MM.1S (cell line): ENCODE data around the gene SPTSSB.

Experiments used
- DNase-seq: peaks from one replicate; pipeline ENCODE4 v3.0.0-alpha.2; 2015
- H2AFZ ChIP-seq: fragments of 300-600 bp; sonication (generic); 2 replicates; pipeline ENCODE4 v1.6.0; 2016; ENCODE audit warnings: antibody characterized with exemption, low read length
- H3F3A ChIP-seq: fragments of 300-600 bp; sonication (generic); 2 replicates; pipeline ENCODE4 v1.6.1; 2016; ENCODE audit warnings: mild to moderate bottlenecking, antibody characterized with exemption, low read length, moderate library complexity, mixed read lengths; ENCODE audit not compliant: insufficient read depth
- H3K27ac ChIP-seq: fragments of 300-600 bp; sonication (generic); 2 replicates; pipeline ENCODE4 v1.5.1; 2016; ENCODE audit warnings: mild to moderate bottlenecking, low read length
- H3K27me3 ChIP-seq: fragments of 300-600 bp; sonication (generic); replicated peaks from 2 replicates; pipeline ENCODE4 v1.6.0; 2016; ENCODE audit warnings: low read length; ENCODE audit not compliant: insufficient read depth
- H3K36me3 ChIP-seq: fragments of 300-600 bp; sonication (generic); replicated peaks from 2 replicates; pipeline ENCODE4 v1.6.1; 2016; ENCODE audit warnings: mild to moderate bottlenecking, low read length, mixed read lengths; ENCODE audit not compliant: insufficient read depth
- H3K4me1 ChIP-seq: fragments of 300-600 bp; sonication (generic); 2 replicates; pipeline ENCODE4 v1.6.1; 2016; ENCODE audit warnings: low read length, mixed read lengths
- H3K4me2 ChIP-seq: fragments of 300-600 bp; sonication (generic); 2 replicates; pipeline ENCODE4 v1.6.0; 2016; ENCODE audit warnings: low read depth, low read length
- H3K4me3 ChIP-seq: fragments of 300-600 bp; sonication (generic); 2 replicates; pipeline ENCODE4 v1.5.1; 2016; ENCODE audit warnings: low read length, mixed read lengths
- H3K79me2 ChIP-seq: fragments of 300-600 bp; sonication (generic); 2 replicates; pipeline ENCODE4 v1.6.1; 2016; ENCODE audit warnings: mixed run types, low read length, mixed read lengths
- H3K9ac ChIP-seq: fragments of 300-600 bp; sonication (generic); 2 replicates; pipeline ENCODE4 v1.6.1; 2016; ENCODE audit warnings: low read length, mixed read lengths
- H3K9me2 ChIP-seq: fragments of 300-600 bp; sonication (generic); replicated peaks from 2 replicates; pipeline ENCODE4 v1.6.1; 2016; ENCODE audit warnings: mild to moderate bottlenecking, low read length, mixed read lengths; ENCODE audit not compliant: insufficient read depth
- H3K9me3 ChIP-seq: fragments of 300-600 bp; sonication (generic); replicated peaks from 2 replicates; pipeline ENCODE4 v1.6.1; 2016; ENCODE audit warnings: mild to moderate bottlenecking, low read length, mixed read lengths; ENCODE audit not compliant: insufficient read depth
- H4K20me1 ChIP-seq: fragments of 300-600 bp; sonication (generic); 2 replicates; pipeline ENCODE4 v1.6.1; 2016; ENCODE audit warnings: mild to moderate bottlenecking, low read length, moderate library complexity, mixed read lengths; ENCODE audit not compliant: insufficient read depth
- EZH2 ChIP-seq: fragments of 300-600 bp; sonication (generic); optimal IDR thresholded peaks from 2 replicates; pipeline ENCODE3; 2017; ENCODE audit warnings: low read depth, mild to moderate bottlenecking, antibody characterized with exemption, low read length, mixed read lengths
- EZH2phosphoT487 ChIP-seq: fragments of 300-600 bp; sonication (generic); IDR thresholded peaks from 2 replicates; pipeline ENCODE4 v1.6.1; 2018; ENCODE audit warnings: antibody characterized with exemption, low read length
- TF ChIP-seq, protein P1 (sequence below): fragments of 300-600 bp; sonication (generic); IDR thresholded peaks from 2 replicates; pipeline ENCODE4 v1.5.1; 2016; ENCODE audit warnings: antibody characterized with exemption, low read length, mixed read lengths

The SPTSSB gene

DNA sequence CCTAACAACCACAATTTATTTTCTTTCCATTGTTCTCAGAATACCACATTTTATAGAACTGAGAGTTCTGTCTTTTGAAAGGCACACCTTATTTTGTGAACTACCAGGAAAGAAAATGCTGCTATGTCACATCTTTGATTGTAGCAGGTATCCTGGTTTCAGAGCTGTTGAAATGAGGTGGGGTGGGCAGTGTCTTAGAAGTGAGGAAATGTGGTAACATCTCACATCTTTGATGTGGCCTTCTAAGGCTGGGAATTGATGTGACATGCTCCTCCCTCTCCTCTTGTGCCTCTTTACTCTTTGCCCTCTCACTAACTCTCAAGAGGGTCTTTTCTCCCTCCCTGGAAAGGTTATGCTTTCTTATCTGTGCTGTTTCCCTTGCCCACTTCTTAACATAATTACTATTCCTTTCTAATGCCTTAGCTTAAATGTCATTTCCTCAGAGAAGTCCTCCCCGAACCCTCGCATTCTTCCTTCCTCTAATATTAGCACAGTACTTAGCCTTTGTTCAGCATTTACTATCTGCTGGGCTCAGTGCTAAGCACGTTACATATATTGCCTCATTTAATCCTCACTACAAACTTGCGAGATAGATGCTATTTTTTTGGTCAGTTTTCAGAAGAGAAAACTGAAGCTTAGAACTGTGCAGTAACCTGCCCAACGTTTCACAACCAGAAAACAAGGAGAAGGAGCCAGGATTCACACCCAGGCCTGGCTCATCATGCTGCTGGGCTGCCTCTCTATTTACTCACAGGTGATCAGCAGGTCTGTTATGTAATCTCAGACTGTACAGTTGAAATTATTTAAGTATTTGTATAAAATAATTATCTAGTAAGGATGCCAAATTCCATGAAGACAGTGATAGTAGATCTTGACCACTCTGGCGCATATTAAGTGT lies 24.0 kb upstream of the SPTSSB start:
- Histone ChIP-seq H3F3A (peaks cover 13% of the 10 kb centered on the region), H3K9me3 (no peaks in the 10 kb centered on the region), H3K9ac (no peak overlapping the region), H3K79me2 (no peaks in the 10 kb centered on the region), H3K27ac (peak overlapping the region; percentile 20; the same call in 1 of the 2 replicates), H2AFZ (no peak overlapping the region), H3K4me1 (peaks cover 25% of the 10 kb centered on the region), H3K9me2 (no peaks in the 10 kb centered on the region), H3K36me3 (no peaks in the 10 kb centered on the region), H4K20me1 (no peaks in the 10 kb centered on the region), H3K4me3 (no peak overlapping the region), H3K4me2 (peak overlapping the region; percentile 13; the same call in 1 of the 2 replicates), H3K27me3 (no peaks in the 10 kb centered on the region)
- DNase-seq, result peak; percentile 78
- TF ChIP-seq EZH2 (no peak), EZH2phosphoT487 (no peak)
- TF ChIP-seq, protein P1, sequence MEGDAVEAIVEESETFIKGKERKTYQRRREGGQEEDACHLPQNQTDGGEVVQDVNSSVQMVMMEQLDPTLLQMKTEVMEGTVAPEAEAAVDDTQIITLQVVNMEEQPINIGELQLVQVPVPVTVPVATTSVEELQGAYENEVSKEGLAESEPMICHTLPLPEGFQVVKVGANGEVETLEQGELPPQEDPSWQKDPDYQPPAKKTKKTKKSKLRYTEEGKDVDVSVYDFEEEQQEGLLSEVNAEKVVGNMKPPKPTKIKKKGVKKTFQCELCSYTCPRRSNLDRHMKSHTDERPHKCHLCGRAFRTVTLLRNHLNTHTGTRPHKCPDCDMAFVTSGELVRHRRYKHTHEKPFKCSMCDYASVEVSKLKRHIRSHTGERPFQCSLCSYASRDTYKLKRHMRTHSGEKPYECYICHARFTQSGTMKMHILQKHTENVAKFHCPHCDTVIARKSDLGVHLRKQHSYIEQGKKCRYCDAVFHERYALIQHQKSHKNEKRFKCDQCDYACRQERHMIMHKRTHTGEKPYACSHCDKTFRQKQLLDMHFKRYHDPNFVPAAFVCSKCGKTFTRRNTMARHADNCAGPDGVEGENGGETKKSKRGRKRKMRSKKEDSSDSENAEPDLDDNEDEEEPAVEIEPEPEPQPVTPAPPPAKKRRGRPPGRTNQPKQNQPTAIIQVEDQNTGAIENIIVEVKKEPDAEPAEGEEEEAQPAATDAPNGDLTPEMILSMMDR, result no peak

DNA sequence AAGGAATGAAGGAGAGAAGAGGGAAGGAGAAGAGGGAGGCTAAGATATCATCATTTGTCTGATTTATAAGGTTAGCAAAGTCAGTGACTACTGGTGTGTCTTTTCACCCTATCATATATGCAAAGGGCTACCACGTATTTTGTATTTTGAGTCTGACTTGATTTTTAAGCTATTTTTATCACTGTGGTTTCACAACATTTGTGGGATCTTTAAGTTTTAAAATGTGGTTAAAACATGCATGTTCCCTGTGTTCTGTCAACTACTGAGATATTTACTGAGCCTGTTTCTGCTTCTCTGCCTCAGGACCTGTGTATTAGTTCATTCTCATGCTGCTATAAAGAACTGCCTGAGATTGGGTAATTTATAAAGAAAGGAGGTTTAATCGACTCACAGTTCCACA lies 22.5 kb upstream of the SPTSSB start:
- peak; percentile 65 for DNase-seq
- no peak overlapping the region for H3K4me3 ChIP-seq
- H3K9me2 ChIP-seq, result no peaks in the 10 kb centered on the region
- peaks cover 25% of the 10 kb centered on the region for H3K4me1 ChIP-seq
- H3K27ac ChIP-seq, result peak overlapping the region; percentile 20; the same call in 1 of the 2 replicates
- no peak overlapping the region for H3K9ac ChIP-seq
- H3K9me3 ChIP-seq, result no peaks in the 10 kb centered on the region
- peak overlapping the region; percentile 32; the same call in 1 of the 2 replicates for H3K4me2 ChIP-seq
- no peaks in the 10 kb centered on the region for H4K20me1 ChIP-seq
- no peaks in the 10 kb centered on the region for H3K27me3 ChIP-seq
- H2AFZ ChIP-seq, result no peak overlapping the region
- TF ChIP-seq EZH2phosphoT487 (no peak), EZH2 (no peak)
- TF ChIP-seq, protein P1, result no peak
- no peaks in the 10 kb centered on the region for H3K36me3 ChIP-seq
- H3K79me2 ChIP-seq, result no peaks in the 10 kb centered on the region
- peaks cover 13% of the 10 kb centered on the region for H3F3A ChIP-seq

DNA sequence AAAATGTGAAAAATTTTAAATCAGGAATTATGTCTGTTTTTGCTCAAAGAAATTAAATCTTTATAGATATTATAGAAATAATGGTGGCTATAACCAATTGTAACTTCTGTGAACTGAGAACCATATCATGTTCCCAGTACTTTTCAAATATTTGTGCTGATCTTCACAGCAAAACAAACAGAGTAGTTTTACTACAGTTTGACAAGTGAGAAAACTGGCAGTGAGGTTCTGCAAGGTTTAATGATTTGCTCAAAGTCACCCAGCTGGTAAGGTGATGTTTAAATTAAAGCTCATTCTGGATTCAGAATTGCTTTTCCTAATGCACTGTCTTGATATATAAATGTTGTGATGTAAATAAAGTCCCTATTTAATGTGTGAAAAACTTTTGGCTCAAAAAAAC lies 22.0 kb upstream of the SPTSSB start:
- Histone ChIP-seq H3K9me3 (no peaks in the 10 kb centered on the region), H3K27me3 (no peaks in the 10 kb centered on the region), H3F3A (peaks cover 13% of the 10 kb centered on the region), H3K36me3 (no peaks in the 10 kb centered on the region), H3K4me2 (peak overlapping the region; percentile 32; the same call in 1 of the 2 replicates), H3K9me2 (no peaks in the 10 kb centered on the region), H2AFZ (no peak overlapping the region), H3K4me3 (no peak overlapping the region), H3K9ac (no peak overlapping the region), H4K20me1 (no peaks in the 10 kb centered on the region), H3K4me1 (peaks cover 25% of the 10 kb centered on the region), H3K79me2 (no peaks in the 10 kb centered on the region), H3K27ac (no peak overlapping the region)
- DNase-seq, result peak; percentile 3
- TF ChIP-seq EZH2 (no peak), EZH2phosphoT487 (no peak)
- TF ChIP-seq, protein P1, result no peak
